Sciatic nerve (tissue), 2 donors: ENCODE measurements around the gene BOC. TPM values are rescaled to one million over a fixed set of nuclear protein-coding genes. Genes with fewer than 3 reads are reported as not detected.

Source experiments
- ATAC-seq: fragments of 200-7000 bp; cut with Tn5 transposase; one replicate; pipeline ENCODE4 v1.9.1; 2020; ENCODE audit warnings: mild to moderate bottlenecking, moderate library complexity
- DNase-seq: peaks from one replicate; pipeline ENCODE4 v3.0.0-alpha.2; 2020; ENCODE audit warnings: low spot score
- intact Hi-C: fragments of 100-400 bp; cut with DNase I; formaldehyde crosslinking; loops from one replicate; pipeline ENCODE4 v1.14.2; 2022
- total RNA-seq: library from RNA; stranded (reverse); fragmentation: NEBNext Ultra II Directional; extraction: Animal tissue kit (Norgen Biotek cat#: 25700); gene quantifications from one replicate; pipeline ENCODE4 v1.2.1, GENCODE V29; 2021
- donor health status: DM: no; HTN: no; CAD: no.
- donor health status: DM: no; HTN: no; CAD: no.

Gene BOC
- total RNA-seq, 1 donor from 2014 or later: 114 TPM

DNA sequence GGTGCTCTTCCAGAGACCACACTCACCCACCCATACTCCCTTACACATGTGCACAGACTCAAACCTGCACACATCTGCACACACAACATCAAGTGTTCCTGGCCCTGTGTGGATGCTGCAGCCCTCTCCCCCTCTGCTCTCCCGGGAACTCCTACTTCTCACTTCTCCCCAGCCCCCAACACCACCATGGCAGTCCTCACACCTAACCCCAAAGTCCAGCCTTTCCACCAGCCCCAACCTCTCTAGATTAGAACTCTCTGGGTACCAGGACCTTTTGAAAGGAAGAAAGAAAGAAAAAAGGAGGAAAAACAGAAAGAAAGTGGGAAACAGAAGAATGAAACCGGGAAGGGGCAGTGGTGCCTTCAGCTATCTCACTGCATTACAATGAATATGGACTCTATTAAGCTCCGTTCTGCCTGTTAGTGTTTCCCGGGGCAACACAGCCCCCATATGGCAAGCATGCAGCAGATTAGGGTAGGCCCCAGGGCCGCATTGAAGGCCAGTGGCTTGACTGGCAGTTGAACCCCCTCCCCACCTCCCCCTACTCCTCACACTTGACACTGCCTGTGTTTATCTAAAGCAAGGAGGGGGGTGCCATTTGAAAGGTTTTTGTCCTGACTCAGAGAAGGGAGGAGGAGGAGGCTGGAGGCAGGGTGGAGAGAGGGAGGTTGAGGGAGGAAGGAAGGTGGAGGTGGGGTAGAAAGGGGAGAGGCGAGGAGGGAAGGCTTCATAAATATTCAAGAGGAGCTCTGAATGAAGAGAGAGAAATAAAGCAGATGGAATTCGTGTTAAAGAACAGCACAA, 30.1 kb downstream of the BOC start:
- DNase-seq (no peak), ATAC-seq (no peak)
- intact Hi-C loops: no loop called here

DNA sequence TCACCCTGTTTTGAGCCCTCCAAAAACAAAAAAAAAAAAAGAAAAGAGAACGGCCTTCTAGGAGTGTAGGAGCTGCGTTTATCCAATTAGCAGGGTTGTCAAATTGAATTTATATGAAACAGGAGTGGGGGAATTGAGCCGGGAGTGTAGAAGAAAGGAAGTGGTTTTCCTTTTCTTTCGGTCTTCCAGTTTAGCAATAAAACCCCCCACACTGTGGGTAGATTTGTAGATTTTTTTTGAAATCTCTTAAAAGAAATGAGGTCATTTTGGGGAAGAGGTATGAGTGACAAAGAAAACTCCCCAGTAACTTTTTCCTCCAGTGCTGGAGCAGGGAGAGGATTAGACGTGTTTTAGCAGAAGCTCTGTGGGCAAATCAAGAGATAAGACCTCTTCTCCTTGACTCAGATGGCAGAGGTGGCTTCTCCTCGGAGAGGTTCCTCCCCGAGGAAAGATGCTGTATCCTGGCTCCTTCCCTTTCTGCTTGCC, 30.8 kb downstream of the BOC start:
- DNase-seq (no peak), ATAC-seq (no peak)
- intact Hi-C loops: no loop called here

DNA sequence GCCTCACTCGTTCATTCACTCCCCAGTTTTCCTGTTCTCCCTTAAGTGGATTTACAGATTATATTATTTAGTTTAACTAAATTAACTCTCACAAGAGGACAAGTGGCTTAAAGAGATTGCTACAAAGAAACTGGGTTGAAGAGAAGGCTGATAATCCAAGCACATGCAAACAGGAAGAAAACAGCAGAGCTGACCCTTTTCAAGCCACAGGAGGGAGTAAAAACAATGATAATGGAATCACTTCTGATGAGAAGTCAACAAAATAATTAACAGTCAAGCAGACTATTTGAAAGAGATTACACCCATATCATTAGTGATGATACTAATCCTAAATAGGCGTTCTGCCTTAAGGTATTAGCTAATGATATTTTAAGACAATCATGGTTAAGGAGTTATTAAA, 31.7 kb downstream of the BOC start:
- ATAC-seq: no peak
- intact Hi-C loops: no loop called here
- DNase-seq: no peak

DNA sequence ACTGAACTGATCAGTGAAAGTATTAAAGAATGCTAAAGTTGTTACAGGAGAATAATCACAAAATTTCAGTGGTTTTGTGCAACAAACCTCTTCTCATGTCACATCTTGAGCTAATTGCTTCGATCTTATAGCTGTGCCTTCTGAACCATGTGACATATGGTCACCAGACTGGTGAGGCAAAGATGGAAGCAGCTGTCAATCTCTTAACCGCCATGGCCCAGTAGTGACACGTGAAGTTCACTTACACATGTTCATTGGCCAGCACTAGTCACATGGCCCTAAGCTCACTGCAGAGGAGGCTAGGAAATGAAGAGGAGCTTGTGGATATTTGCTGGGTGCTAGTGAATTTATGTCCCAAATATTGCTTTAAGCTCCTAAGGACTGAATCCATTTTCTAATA, 32.5 kb downstream of the BOC start:
- DNase-seq: no peak
- intact Hi-C loops: no loop called here
- ATAC-seq: no peak

DNA sequence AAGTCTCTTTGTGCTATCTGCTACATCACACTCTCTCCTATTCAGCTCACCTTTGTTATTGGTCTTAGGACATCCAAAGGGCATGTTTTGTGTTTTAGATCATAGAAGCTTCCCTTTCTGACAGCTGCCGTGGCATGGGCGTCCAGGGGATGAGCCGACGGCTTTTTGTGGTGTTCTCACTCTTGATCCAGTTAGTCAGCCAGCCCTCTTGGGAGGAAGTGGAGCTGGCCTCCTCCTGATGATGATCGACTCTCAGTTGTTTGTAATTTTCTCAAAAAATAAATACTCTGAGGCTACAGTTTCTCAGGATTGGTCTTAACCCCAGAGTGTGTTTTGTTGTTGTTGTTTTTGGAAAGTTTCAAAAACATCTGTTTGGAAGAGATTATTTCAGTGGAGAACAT, 34.4 kb downstream of the BOC start:
- ATAC-seq (peak; percentile 83), DNase-seq (peak; percentile 75)
- intact Hi-C loops: no loop called here

DNA sequence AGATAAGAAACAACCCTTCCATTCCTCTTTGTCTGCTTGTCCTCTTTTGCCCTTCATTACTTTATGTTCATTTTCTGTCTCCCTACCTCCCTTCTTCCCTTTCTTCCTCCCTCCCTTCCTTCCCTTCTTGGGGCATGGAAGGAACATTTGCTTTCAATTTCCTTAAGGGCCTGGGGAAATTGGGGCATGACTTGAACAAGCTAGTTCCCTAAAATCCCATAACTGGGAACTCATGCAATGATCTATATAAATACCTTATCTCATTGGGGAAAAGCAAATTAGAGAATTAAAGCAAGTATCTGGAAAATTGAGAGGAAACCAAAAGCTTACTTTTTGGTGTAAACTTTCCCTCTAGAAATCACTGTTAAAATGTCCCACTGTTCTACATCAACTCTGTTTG, 35.7 kb downstream of the BOC start:
- ATAC-seq (no peak), DNase-seq (no peak)
- intact Hi-C loops: no loop called here

DNA sequence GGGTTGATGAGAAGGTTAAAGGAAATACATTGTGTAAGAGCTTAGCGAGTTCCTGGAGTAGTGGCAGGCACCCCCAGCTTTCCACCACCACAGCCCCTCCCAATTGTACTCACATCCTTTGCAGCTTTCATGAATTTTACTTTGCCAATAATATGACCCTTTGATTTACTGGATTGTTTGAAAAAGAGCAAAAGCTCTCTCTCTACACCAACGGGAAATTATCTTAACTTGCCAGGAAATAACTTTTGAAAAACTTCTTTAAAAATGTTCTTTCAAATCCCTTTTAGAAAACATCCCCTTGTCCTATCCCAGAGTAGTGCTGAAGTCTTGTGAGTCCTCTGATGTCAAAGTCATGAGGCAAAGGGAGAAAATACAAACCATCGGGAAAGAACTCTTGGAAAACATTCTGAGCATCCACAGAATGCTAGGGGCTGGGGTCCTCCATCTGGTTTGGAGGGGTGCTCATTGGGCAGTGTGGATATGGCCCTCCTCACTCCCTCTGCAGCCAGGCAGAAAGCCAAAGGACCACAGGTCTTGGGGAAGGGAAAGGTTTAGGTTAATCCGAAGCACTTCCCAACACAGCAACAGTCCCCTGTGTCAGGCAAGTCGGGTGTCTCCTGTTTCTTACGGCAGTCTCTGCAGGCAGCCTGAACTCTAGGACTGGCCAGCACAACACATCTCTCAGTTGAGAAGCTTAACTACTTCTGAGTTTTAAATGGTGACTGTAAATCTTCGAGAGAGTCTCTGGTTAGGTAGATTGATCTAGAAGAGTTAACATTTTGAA, 36.5 kb downstream of the BOC start:
- DNase-seq (no peak), ATAC-seq (peak; percentile 70)
- intact Hi-C loops: no loop called here

DNA sequence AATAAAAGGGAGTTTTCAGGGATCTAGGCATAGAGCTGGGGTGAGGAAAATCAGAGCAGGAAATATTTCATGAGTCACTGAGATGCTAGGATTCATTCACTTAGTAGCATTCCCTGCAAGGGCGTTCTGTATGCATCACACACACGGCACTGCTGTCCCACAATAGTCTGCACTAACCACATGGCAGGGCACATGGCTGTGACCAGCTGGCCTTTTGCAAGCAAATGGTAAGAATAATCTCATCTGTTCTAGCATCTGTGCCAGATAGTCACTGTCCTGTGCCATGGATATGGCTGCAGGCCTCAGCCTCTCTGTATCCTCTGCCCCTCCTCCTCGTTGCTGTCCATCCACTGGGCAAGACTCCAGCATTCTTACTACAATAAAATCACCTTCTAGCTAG, 37.8 kb downstream of the BOC start:
- DNase-seq (no peak), ATAC-seq (no peak)
- intact Hi-C loops: no loop called here

DNA sequence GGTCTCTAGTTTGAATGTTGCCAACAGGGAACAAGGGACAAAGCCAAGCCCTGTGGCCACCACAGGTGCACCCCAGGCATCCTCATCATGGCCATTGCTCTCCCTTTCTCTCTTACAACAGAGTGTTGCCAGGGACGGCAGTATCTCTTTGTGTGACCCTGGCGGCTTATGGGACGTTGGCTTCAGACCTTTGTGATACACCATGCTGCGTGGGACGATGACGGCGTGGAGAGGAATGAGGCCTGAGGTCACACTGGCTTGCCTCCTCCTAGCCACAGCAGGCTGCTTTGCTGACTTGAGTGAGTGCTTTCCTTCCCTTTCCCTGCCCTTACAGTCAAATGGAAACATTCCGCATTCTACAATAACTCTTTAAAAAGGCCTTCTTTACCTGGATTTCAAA, 38.2 kb downstream of the BOC start:
- DNase-seq (no peak), ATAC-seq (no peak)
- intact Hi-C loops: no loop called here

DNA sequence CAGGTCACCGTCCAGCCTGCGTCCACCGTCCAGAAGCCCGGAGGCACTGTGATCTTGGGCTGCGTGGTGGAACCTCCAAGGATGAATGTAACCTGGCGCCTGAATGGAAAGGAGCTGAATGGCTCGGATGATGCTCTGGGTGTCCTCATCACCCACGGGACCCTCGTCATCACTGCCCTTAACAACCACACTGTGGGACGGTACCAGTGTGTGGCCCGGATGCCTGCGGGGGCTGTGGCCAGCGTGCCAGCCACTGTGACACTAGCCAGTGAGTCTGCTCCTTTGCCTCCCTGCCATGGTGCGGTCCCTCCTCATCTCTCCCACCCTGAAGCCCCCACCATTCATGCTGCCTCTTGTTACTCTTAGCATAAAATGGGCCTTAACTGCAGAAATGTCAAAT, 39.2 kb downstream of the BOC start:
- ATAC-seq (no peak), DNase-seq (no peak)
- intact Hi-C loops: no loop called here

DNA sequence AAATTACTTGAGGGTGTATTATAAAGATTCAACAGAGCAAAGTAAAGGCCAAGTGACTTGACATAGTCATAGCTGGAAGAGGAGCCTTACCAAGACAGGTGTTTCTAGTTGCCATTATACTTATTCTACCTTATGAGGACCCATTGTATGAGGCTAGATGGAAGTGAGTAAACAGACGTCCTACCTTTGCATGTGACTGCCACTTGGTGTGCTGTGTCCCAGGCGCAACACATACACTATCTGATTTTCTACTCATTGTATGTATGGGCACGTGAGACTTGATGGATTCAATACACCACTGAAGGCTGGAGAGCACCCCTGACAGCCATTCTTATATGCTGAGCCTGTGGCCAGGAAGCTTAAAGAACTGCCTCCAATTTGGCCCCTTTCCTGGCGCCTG, 40.5 kb downstream of the BOC start:
- ATAC-seq (no peak), DNase-seq (no peak)
- intact Hi-C loops: no loop called here

DNA sequence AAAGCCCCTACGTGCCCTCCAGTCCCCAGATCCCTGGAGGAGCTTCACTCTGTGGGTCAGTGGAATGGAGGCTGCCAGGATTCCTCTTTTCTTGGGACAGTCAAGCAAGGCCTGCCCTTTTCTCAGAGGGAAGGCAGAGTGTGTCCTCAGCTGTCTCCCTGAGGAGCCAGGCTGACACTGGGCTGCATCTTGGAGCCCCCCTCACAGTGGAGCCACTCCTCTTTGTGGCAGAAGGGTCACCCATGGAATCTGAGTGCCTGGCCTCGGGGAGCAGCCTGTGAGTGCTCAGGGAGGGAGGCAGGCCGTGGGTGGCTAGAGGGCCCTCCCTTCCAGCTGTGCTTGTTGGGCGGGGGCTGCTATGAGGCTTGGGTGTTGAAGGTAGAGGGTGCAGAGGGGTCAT, 41.2 kb downstream of the BOC start:
- intact Hi-C loops: no loop called here
- no peak for ATAC-seq
- no peak for DNase-seq

DNA sequence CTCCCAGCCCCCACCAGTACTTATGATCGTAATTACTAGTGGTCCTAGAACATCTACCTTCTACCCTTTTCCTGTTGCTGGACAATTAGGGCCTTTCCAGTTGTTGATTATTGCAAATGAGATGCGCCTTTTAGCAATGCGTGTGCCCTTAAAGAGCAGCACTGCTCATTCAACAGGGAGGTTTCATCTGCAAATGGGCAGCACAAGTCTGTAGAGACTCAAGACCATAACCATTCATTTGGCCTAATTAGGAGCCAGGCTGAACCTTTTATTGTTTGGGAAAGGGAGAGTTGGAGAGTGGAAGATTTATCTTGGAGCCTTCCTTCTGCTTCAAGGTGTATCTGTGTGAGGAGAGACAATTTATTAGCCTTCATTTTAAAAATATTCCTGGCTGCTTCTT, 42.3 kb downstream of the BOC start:
- ATAC-seq (no peak), DNase-seq (no peak)
- intact Hi-C loops: no loop called here

DNA sequence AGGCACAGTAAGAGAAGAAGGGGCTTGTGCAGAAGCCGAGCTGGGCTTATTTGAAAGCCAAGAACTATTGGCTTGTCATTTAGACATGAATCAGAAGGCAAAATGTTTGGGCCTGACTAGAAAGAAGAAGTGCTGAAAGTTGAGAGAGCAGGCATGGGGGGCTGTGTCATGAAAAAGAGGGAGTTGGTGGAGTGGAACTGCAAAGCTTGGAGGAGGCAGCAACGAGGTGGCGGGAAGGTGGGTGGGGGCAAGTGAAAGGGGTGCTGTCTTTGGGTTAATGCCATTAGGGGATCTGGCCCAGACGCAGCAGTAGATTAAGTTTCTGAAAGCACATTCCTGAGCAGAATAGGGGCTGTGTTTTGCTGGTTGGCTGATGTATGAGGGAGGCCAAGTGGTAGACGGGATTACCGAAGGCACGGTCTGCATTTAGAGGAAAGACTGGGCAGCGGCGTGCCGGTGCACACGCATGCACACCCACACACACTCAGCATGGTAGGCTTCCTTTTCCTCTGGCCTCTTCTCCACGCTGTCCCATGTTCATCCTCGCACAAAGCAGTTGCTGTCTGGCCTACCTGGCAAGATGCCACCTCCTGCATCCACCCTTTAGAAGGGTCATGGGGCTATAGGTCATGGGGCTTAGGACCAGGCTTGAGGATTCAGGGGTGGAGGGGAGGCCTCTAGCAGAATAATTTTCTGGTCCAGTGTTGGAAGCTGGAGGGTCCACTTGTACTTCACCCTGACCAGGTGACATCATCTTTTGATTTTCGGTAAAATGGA, 43.0 kb downstream of the BOC start:
- ATAC-seq (peak; percentile 38), DNase-seq (no peak)
- intact Hi-C loops: no loop called here

DNA sequence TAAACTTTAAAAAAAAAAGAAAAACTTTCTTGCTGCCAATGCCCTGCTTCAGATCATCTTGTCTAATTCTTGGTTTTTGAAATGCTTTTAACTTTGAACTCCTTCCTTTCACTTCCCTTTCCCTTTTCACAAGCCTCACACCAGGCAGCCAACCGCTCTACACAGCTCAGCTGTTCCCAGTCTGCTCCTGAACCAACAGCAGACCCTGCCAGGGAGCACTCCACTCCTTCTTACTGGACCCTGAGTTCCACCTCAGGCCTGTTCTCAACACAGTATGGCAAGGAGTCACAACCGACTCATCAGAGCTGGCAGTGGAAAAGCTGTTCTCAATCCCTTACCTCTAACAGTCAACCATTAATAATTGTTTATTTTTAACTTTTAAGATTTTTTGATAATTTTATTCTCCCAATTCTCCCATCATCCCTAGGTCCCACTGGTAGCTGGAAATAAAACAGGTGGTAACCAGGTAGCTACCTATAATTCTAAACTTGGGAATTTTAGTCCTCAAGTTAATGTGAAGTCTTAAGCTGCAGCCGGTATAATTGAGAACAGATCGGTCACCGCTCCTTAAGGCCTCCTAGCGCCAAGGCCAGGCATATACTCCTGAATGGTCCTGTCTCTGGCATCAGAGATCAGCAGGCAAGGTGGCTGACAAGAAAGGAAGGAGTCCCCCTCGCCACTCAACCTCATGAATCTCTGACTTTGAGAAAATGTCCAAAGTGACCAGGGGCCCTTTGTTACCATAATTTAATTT, 43.9 kb downstream of the BOC start:
- ATAC-seq (peak; percentile 26), DNase-seq (no peak)
- intact Hi-C loops: no loop called here

DNA sequence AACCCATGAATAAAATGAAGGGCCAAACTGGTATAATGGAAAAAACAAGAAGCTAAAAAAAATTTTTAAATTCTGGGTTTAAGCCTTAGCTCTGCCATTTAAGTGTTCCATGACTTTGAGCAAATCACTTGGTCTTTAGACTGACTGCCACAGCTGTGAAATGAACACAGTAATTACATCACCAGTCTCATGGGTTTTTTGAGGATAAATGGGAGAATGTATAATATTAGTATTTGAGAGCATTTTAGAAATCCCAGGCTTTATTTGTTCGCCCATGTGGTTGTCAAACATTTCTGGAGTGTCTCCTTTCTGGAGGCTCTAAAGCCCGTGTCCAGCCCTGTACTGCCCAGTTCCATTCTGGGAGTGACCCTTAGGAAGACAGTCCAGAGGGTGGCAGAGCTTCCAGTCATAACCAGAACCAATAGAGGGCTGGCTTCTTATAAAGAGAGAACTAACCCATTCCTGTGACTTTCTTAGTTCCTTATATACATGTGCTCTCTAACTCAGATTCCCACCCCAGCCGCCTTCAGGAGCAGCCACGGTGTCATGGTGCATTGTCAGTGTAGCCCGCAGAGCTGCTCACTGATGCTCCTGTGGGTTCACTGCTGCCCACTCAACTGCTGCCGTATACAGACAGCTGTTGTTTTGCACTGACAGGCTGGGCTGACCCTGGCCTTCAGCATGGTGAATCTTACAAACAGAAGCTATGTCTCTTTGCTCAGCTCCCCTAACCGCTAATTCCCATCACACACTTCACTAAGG, 44.7 kb downstream of the BOC start:
- intact Hi-C loops: no loop called here
- DNase-seq: no peak
- no peak for ATAC-seq

DNA sequence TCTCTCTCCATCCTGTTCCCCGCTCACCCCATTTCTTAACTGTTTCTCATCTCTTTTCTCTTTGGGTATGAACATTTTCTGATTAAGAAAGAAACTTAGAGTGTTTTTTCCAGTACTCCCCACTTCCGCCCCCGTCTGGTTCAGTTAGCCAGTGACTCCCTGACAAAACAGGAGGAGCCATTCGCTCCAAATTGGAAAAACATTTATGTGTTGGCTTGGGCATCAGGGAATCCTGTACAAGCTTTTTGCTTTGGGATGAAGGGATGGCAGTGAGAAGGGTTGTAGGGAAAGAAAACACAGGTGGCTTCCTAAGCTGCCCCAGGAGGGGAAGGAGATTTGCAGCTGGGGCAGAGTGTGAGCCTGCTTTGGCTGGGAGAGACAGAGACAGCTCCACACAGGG, 47.0 kb downstream of the BOC start:
- ATAC-seq: no peak
- intact Hi-C loops: no loop called here
- no peak for DNase-seq

DNA sequence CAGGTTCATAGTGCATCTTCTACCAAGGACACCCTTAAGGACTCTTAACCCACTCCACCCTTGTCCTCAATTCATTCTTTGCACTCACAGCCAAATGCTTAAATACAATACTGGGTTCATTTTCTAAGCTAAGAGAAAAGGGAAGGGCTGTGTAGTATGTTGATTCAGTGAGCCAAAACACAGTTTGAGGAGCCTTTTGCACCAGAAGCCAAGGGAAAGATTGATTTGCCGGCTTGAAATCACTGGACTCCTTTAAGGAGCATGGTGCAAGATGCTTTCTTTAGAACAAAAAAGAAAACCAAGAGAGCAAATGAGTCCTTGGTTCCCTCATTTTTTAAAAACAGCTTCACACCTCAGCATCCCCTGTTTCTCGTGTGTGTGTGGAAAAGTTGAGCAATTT, 47.8 kb downstream of the BOC start:
- intact Hi-C loops: no loop called here
- ATAC-seq (no peak), DNase-seq (no peak)
